Sigmoid colon (tissue), 7 donors: Measurements from ENCODE around the gene MACROD2. TPM values are rescaled to one million over a fixed set of nuclear protein-coding genes. Genes with fewer than 3 reads are reported as not detected.
"Not testable (repeated sequence)": the region's sequence is repeated elsewhere in the genome, so short reads cannot be mapped to it uniquely, and the experiment has no call there.

Experiments
- DNase-seq: peaks from one replicate; pipeline ENCODE4 v3.0.0-alpha.2; 2019
- H3K27ac ChIP-seq, 4 donors: fragments of 200-600 bp; sonication (generic); one replicate each; pipeline ENCODE4 v1.5.1; 2016 to 2019; ENCODE audit warnings: mild to moderate bottlenecking in 1 of 4
- H3K27me3 ChIP-seq, 3 donors: fragments of 200-600 bp; sonication (generic); one replicate each; pipeline ENCODE4 v1.5.1; 2019; ENCODE audit warnings: mild to moderate bottlenecking in 1 of 3
- H3K36me3 ChIP-seq, 4 donors: fragments of 200-600 bp; sonication (generic); one replicate each; pipeline ENCODE4 v1.5.1; 2016 to 2019
- H3K4me1 ChIP-seq, 4 donors: fragments of 200-600 bp; sonication (generic); one replicate each; pipeline ENCODE4 v1.5.1; 2017 to 2019
- H3K4me3 ChIP-seq, 4 donors: fragments of 200-600 bp; sonication (generic); one replicate each; pipeline ENCODE4 v1.5.1; 2017 to 2019; ENCODE audit warnings: mild to moderate bottlenecking in 2 of 4, moderate library complexity in 1 of 4
- H3K9me3 ChIP-seq, 4 donors: fragments of 200-600 bp in 3 of 4; sonication (generic) in 3 of 4; one replicate each; pipeline versions ENCODE4 v1.5.1 to v1.6.1; 2013 to 2019
- CTCF ChIP-seq, 4 experiments: fragments of 450-650 bp in 3 of 4; fragments of 200-600 bp in 1 of 4; IDR thresholded peaks; one replicate each; pipeline ENCODE4 v1.5.1; 2016 to 2019; ENCODE audit warnings: antibody characterized with exemption in 4 of 4, mild to moderate bottlenecking in 3 of 4, moderate library complexity in 2 of 4
- EP300 ChIP-seq, 4 donors: sonication (generic); formaldehyde crosslinking; IDR thresholded peaks; one replicate each; pipeline ENCODE4 v1.6.1; 2017; ENCODE audit warnings: antibody characterized with exemption in 4 of 4
- POLR2A ChIP-seq, 2 donors: fragments of 450-650 bp; IDR thresholded peaks; one replicate each; pipeline ENCODE4 v1.6.1; 2016; ENCODE audit warnings: antibody characterized with exemption in 2 of 2, mild to moderate bottlenecking in 2 of 2, moderate library complexity in 2 of 2
- POLR2AphosphoS5 ChIP-seq, 4 donors: sonication (generic); formaldehyde crosslinking; IDR thresholded peaks; one replicate each; pipeline ENCODE4 v1.6.1; 2017; ENCODE audit warnings: antibody characterized with exemption in 4 of 4
- WGBS, 2 donors: extraction: QIAGEN DNeasy Blood & Tissue Kit; methylation state at CpG; one replicate each; pipeline ENCODE4 v1.1.7; 2013; 5-methylcytosine and 5-hydroxymethylcytosine counted together
- intact Hi-C: fragments of 100-400 bp; cut with DNase I; formaldehyde crosslinking; loops from one replicate; pipeline ENCODE4 v1.15.1; 2023
- polyA plus RNA-seq, 3 donors: library from polyadenylated mRNA; stranded (reverse); fragments of 200-250 nt; gene quantifications; one replicate each; pipeline ENCODE4 v1.2.3, GENCODE V29; 2013
- total RNA-seq, 4 donors: library from RNA; depleted of rRNA; stranded (reverse); fragments of >200 nt; gene quantifications; one replicate each; pipeline ENCODE4 v1.1.0, GENCODE V29; 2016
- donor health status: healthy with polysubstance abuse.
- donor health status: Bipolar disorder and iron deficiency.
- donor health status: healthy.

The MACROD2 gene
- total and polyA plus RNA-seq, 7 donors: 1.2 to 22.4 (median 5.8) TPM

- H3K36me3 ChIP-seq: no peaks in the 10 kb centered on the region
- 84 to 90% methylated on average over 1 of the region's 1 CpG for WGBS, 2 donors
- no peaks in the 10 kb centered on the region for H3K27me3 ChIP-seq
- TF ChIP-seq CTCF (IDR thresholded peaks at IDR 0.05) (no peak), POLR2A (IDR thresholded peaks at IDR 0.05) (no peak), POLR2AphosphoS5 (IDR thresholded peaks at IDR 0.05) (no peak), EP300 (IDR thresholded peaks at IDR 0.05) (no peak)
- intact Hi-C loops: no loop called here
- no peak overlapping the region for H3K4me3 ChIP-seq
- no peaks in the 10 kb centered on the region for H3K9me3 ChIP-seq
- no peak for DNase-seq
- peaks cover 0 to 27% (median 22%) of the 10 kb centered on the region in 4 donors for H3K4me1 ChIP-seq
- H3K27ac ChIP-seq: no peak overlapping the region
Measured at GRCh38 chr20:14921513-14921912, 926.2 kb downstream of the MACROD2 start.

GRCh38 chr20:14922503-14923267 lies 927.4 kb downstream of the MACROD2 start:
- 95% methylated on average over 5 of the region's 5 CpGs for WGBS, 2 donors
- Histone ChIP-seq H3K9me3 (no peaks in the 10 kb centered on the region), H3K27ac (no peak overlapping the region), H3K4me3 (no peak overlapping the region), H3K27me3 (no peaks in the 10 kb centered on the region), H3K36me3 (no peaks in the 10 kb centered on the region), H3K4me1 (peaks cover 0 to 25% (median 21%) of the 10 kb centered on the region in 4 donors)
- intact Hi-C loops: no loop called here
- DNase-seq: no peak
- TF ChIP-seq EP300 (IDR thresholded peaks at IDR 0.05) (no peak), POLR2A (IDR thresholded peaks at IDR 0.05) (no peak), POLR2AphosphoS5 (IDR thresholded peaks at IDR 0.05) (no peak), CTCF (IDR thresholded peaks at IDR 0.05) (no peak)

GRCh38 chr20:14924433-14924832 lies 929.1 kb downstream of the MACROD2 start:
- 12 to 62% methylated on average over 1 of the region's 1 CpG for WGBS, 2 donors
- no peaks in the 10 kb centered on the region for H3K27me3 ChIP-seq
- H3K9me3 ChIP-seq: no peaks in the 10 kb centered on the region
- H3K4me1 ChIP-seq: peaks cover 0 to 17% (median 15%) of the 10 kb centered on the region in 4 donors
- DNase-seq: no peak
- no peak overlapping the region for H3K4me3 ChIP-seq
- TF ChIP-seq CTCF (IDR thresholded peaks at IDR 0.05) (no peak), POLR2A (IDR thresholded peaks at IDR 0.05) (no peak), POLR2AphosphoS5 (IDR thresholded peaks at IDR 0.05) (no peak)
- intact Hi-C loops: no loop called here
- H3K27ac ChIP-seq: no peak overlapping the region
- no peaks in the 10 kb centered on the region for H3K36me3 ChIP-seq

- TF ChIP-seq CTCF (IDR thresholded peaks at IDR 0.05) (no peak), POLR2AphosphoS5 (IDR thresholded peaks at IDR 0.05) (no peak), EP300 (IDR thresholded peaks at IDR 0.05) (no peak), POLR2A (IDR thresholded peaks at IDR 0.05) (no peak)
- 89 to 94% methylated on average over 1 of the region's 1 CpG for WGBS, 2 donors
- intact Hi-C loops: no loop called here
- Histone ChIP-seq H3K27ac (no peak overlapping the region), H3K4me1 (peaks cover 0 to 9% (median 6%) of the 10 kb centered on the region in 4 donors), H3K36me3 (no peaks in the 10 kb centered on the region), H3K9me3 (no peaks in the 10 kb centered on the region), H3K4me3 (no peak overlapping the region), H3K27me3 (no peaks in the 10 kb centered on the region)
- no peak for DNase-seq
Measured at GRCh38 chr20:14925300-14925699, 930.0 kb downstream of the MACROD2 start.

- H3K4me1 ChIP-seq, H3K9me3 ChIP-seq, H3K4me3 ChIP-seq, DNase-seq, intact Hi-C loops, H3K36me3 ChIP-seq, H3K27me3 ChIP-seq, H3K27ac ChIP-seq: not testable (repeated sequence)
- 88 to 90% methylated on average over 2 of the region's 2 CpGs for WGBS, 2 donors
Measured at GRCh38 chr20:14926436-14926835, 931.1 kb downstream of the MACROD2 start.
